Panc1 (cell line): ENCODE measurements around the gene SSBP2. TPM values are rescaled to one million over a fixed set of nuclear protein-coding genes. Genes with fewer than 3 reads are reported as not detected.

ENCODE experiments used
- ATAC-seq: fragments of 200-7000 bp; cut with Tn5 transposase; 2 replicates; pipeline ENCODE4 v1.9.1; 2020; ENCODE audit warnings: mild to moderate bottlenecking, moderate library complexity
- BruUV-seq: library from RNA; stranded (reverse); fragments of 400-500 nt; replicated peaks from 2 replicates; lab custom pipeline; 2021; lab: Mats Ljungman, UMichigan
- CTCF ChIA-PET: fragments of 300-600 bp; sonication (Branson Sonifier 250); formaldehyde crosslinking; loops from one replicate; lab custom pipeline; 2022; ENCODE audit warnings: antibody characterized with exemption; lab: Charles Lee
- POLR2A ChIA-PET: fragments of 300-600 bp; sonication (Branson Sonifier 250); formaldehyde crosslinking; loops from one replicate; lab custom pipeline; 2022; ENCODE audit warnings: antibody characterized with exemption; lab: Charles Lee
- DNase-seq: peaks from one replicate; pipeline ENCODE4 v3.0.0-alpha.2; 2010; ENCODE audit warnings: low read depth, low spot score
- H3K27ac ChIP-seq: 2 replicates; pipeline ENCODE4 v1.5.1; 2011; ENCODE audit warnings: mild to moderate bottlenecking, low read length, inconsistent platforms
- H3K27me3 ChIP-seq: fragments of 200-500 bp; sonication (Bioruptor generic); 2 replicates; pipeline ENCODE4 v1.6.0; 2014; ENCODE audit warnings: low read length, inconsistent platforms; ENCODE audit not compliant: control insufficient read depth, insufficient read depth
- H3K36me3 ChIP-seq: fragments of 200-500 bp; sonication (Bioruptor generic); 2 replicates; pipeline ENCODE4 v1.5.1; 2014; ENCODE audit warnings: inconsistent platforms, mild to moderate bottlenecking, low read length, moderate library complexity; ENCODE audit not compliant: control insufficient read depth, insufficient read depth
- H3K4me1 ChIP-seq: 2 replicates; pipeline ENCODE4 v1.5.1; 2011; ENCODE audit warnings: inconsistent platforms, mild to moderate bottlenecking, low read length, moderate library complexity; ENCODE audit not compliant: control insufficient read depth, insufficient read depth
- H3K4me3 ChIP-seq, 2 experiments: 2 replicates each; pipeline ENCODE4 v1.5.1; 2011 to 2012; ENCODE audit warnings: low read depth in 2 of 2, low read length in 2 of 2, mild to moderate bottlenecking in 2 of 2, inconsistent platforms in 1 of 2, moderate library complexity in 1 of 2
- H3K9me3 ChIP-seq: fragments of 200-500 bp; sonication (Bioruptor generic); 2 replicates; pipeline ENCODE4 v1.5.1; 2014; ENCODE audit warnings: low read depth, mild to moderate bottlenecking, inconsistent platforms, low read length, moderate library complexity; ENCODE audit not compliant: control insufficient read depth, insufficient read depth
- CTCF ChIP-seq: fragments of 450-650 bp; IDR thresholded peaks from 2 replicates; pipeline ENCODE4 v1.5.1; 2017; ENCODE audit warnings: mild to moderate bottlenecking
- POLR2AphosphoS5 ChIP-seq: IDR thresholded peaks from 2 replicates; pipeline ENCODE4 v1.6.1; 2012; ENCODE audit warnings: mild to moderate bottlenecking, low read depth, low read length, moderate library complexity
- SIN3A ChIP-seq: IDR thresholded peaks from 2 replicates; pipeline ENCODE4 v1.6.1; 2012; ENCODE audit warnings: low read depth, mild to moderate bottlenecking, low read length, moderate library complexity, borderline replicate concordance; ENCODE audit not compliant: insufficient read depth
- TCF7L2 ChIP-seq: IDR thresholded peaks from 2 replicates; pipeline ENCODE4 v1.6.1; 2011; ENCODE audit warnings: mild to moderate bottlenecking, low read depth, low read length, inconsistent platforms
- in situ Hi-C: cut with HindIII; loops from 2 replicates; pipeline ENCODE4 v1.10.0; 2016; ENCODE audit warnings: low sequenced_read_pairs, low pct_unique_long_range_greater_than_20kb
- intact Hi-C: fragments of 100-400 bp; cut with micrococcal nuclease; formaldehyde crosslinking; loops from one replicate; pipeline ENCODE4 v1.10.0; 2022; ENCODE audit not compliant: unreplicated experiment
- total RNA-seq: library from RNA; stranded (reverse); gene quantifications from one replicate; pipeline ENCODE4 v1.2.1, GENCODE V29; 2021; ENCODE audit not compliant: unreplicated experiment
- TF ChIP-seq, protein P1 (sequence below), 2 experiments: IDR thresholded peaks; 2 replicates each; pipeline ENCODE4 v1.6.1; 2011 to 2012; ENCODE audit warnings: low read depth in 2 of 2, control low read depth in 1 of 2, low read length in 1 of 2, mild to moderate bottlenecking in 1 of 2, moderate library complexity in 1 of 2; ENCODE audit not compliant: insufficient read depth in 1 of 2

The SSBP2 gene
- total RNA-seq, 1 experiment from 2014 or later = 16.3 TPM

GRCh38 chr5:81402192-81402930 is 348.5 kb downstream of the SSBP2 start:
- no TSS peak for BruUV-seq
- Histone ChIP-seq H3K27me3 (no peaks in the 10 kb centered on the region), H3K27ac (no peak overlapping the region), H3K4me1 (no peaks in the 10 kb centered on the region), H3K9me3 (no peaks in the 10 kb centered on the region), H3K4me3 (no peak overlapping the region), H3K36me3 (no peaks in the 10 kb centered on the region)
- DNase-seq (no peak), ATAC-seq (no peak)
- ChIA-PET POLR2A (no interaction called here), CTCF (interaction anchor here (0.8 kb wide), 1 partner anchor 9 kb away, joined by 3 read pairs; the partner anchor contains the start of gene ACOT12)
- in situ Hi-C loops (no loop called here), intact Hi-C loops (no loop called here)
- TF ChIP-seq, protein P1, sequence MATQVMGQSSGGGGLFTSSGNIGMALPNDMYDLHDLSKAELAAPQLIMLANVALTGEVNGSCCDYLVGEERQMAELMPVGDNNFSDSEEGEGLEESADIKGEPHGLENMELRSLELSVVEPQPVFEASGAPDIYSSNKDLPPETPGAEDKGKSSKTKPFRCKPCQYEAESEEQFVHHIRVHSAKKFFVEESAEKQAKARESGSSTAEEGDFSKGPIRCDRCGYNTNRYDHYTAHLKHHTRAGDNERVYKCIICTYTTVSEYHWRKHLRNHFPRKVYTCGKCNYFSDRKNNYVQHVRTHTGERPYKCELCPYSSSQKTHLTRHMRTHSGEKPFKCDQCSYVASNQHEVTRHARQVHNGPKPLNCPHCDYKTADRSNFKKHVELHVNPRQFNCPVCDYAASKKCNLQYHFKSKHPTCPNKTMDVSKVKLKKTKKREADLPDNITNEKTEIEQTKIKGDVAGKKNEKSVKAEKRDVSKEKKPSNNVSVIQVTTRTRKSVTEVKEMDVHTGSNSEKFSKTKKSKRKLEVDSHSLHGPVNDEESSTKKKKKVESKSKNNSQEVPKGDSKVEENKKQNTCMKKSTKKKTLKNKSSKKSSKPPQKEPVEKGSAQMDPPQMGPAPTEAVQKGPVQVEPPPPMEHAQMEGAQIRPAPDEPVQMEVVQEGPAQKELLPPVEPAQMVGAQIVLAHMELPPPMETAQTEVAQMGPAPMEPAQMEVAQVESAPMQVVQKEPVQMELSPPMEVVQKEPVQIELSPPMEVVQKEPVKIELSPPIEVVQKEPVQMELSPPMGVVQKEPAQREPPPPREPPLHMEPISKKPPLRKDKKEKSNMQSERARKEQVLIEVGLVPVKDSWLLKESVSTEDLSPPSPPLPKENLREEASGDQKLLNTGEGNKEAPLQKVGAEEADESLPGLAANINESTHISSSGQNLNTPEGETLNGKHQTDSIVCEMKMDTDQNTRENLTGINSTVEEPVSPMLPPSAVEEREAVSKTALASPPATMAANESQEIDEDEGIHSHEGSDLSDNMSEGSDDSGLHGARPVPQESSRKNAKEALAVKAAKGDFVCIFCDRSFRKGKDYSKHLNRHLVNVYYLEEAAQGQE (IDR thresholded peaks at IDR 0.05; ENCODE audit: insufficient read depth in 1 of 2, low read depth in 2 of 2, low read length in 1 of 2) = no peak
- TF ChIP-seq SIN3A (no peak), TCF7L2 (no peak), CTCF (no peak), POLR2AphosphoS5 (no peak)

- no TSS peak for BruUV-seq
- TF ChIP-seq, protein P1 (IDR thresholded peaks at IDR 0.05; ENCODE audit: insufficient read depth in 1 of 2, low read depth in 2 of 2, low read length in 1 of 2) = no peak
- TF ChIP-seq CTCF (no peak), POLR2AphosphoS5 (no peak), TCF7L2 (no peak), SIN3A (no peak)
- intact Hi-C loops = no loop called here
Measured at GRCh38 chr5:81401266-81401665, 349.6 kb downstream of the SSBP2 start.

More at GRCh38 chr5:81401266-81401665, 349.6 kb downstream of the SSBP2 start:
- ChIA-PET CTCF (no interaction called here), POLR2A (no interaction called here)
- H3K4me3 ChIP-seq = no peak overlapping the region
- ATAC-seq (no peak), DNase-seq (no peak)
- H3K27ac ChIP-seq = no peak overlapping the region
- H3K4me1 ChIP-seq = no peaks in the 10 kb centered on the region
- no peaks in the 10 kb centered on the region for H3K36me3 ChIP-seq
- in situ Hi-C loops = no loop called here
- H3K27me3 ChIP-seq = no peaks in the 10 kb centered on the region
- H3K9me3 ChIP-seq = no peaks in the 10 kb centered on the region
